GM21717 (cell line): ENCODE results near the gene GAB2.

Experiments used
- ATAC-seq: cut with Tn5 transposase; IDR thresholded peaks from one replicate; pipeline ENCODE4 v1.9.1; 2021; ENCODE audit warnings: mild to moderate bottlenecking, moderate library complexity; ENCODE audit not compliant: unreplicated experiment

Gene GAB2

GRCh38 chr11:78170413-78170812, 247.2 kb downstream of the GAB2 start:
- ATAC-seq: no peak

GRCh38 chr11:78168539-78169477, 248.8 kb downstream of the GAB2 start:
- ATAC-seq: no peak

GRCh38 chr11:78166855-78167469, 250.7 kb downstream of the GAB2 start:
- no peak for ATAC-seq
